OCI-LY7 (cell line): Measurements from ENCODE around the gene FEV. TPM values are rescaled to one million over a fixed set of nuclear protein-coding genes. Genes with fewer than 3 reads are reported as not detected.

ENCODE experiments used
- BruUV-seq: library from RNA; stranded (reverse); fragments of 400-500 nt; replicated peaks from 2 replicates; lab custom pipeline; 2021; lab: Mats Ljungman, UMichigan
- CTCF ChIA-PET: fragments of 300-600 bp; sonication (Branson Sonifier 250); formaldehyde crosslinking; loops from one replicate; lab custom pipeline; 2022; ENCODE audit warnings: antibody characterized with exemption; ENCODE audit not compliant: unreplicated experiment; lab: Charles Lee
- POLR2A ChIA-PET: fragments of 300-600 bp; sonication (Branson Sonifier 250); formaldehyde crosslinking; loops from one replicate; lab custom pipeline; 2022; ENCODE audit warnings: antibody characterized with exemption; lab: Charles Lee
- DNase-seq: peaks from one replicate; pipeline ENCODE4 v3.0.0-alpha.2; 2015; ENCODE audit warnings: low spot score
- H2AFZ ChIP-seq: fragments of 200-600 bp; sonication (generic), shearing (Covaris generic); 2 replicates; pipeline ENCODE4 v1.6.1; 2014; ENCODE audit warnings: mild to moderate bottlenecking, antibody characterized with exemption, low read length, moderate library complexity
- H3K27ac ChIP-seq: fragments of 200-600 bp; sonication (generic); 2 replicates; pipeline ENCODE4 v1.5.1; 2014; ENCODE audit warnings: mixed run types, low read depth, mild to moderate bottlenecking, moderate library complexity, low read length, inconsistent platforms; ENCODE audit not compliant: poor library complexity, severe bottlenecking
- H3K36me3 ChIP-seq: fragments of 200-600 bp; sonication (generic); 2 replicates; pipeline ENCODE4 v1.6.1; 2014; ENCODE audit warnings: mild to moderate bottlenecking, antibody characterized with exemption, low read length, moderate library complexity, mixed read lengths; ENCODE audit not compliant: insufficient read depth
- H3K4me1 ChIP-seq: fragments of 200-600 bp; sonication (generic); 2 replicates; pipeline ENCODE4 v1.5.1; 2014; ENCODE audit warnings: mild to moderate bottlenecking, low read length; ENCODE audit not compliant: insufficient read depth, poor library complexity, severe bottlenecking
- H3K4me2 ChIP-seq: fragments of 200-600 bp; sonication (generic); 2 replicates; pipeline ENCODE4 v1.6.1; 2014; ENCODE audit warnings: mild to moderate bottlenecking, low read length
- H3K4me3 ChIP-seq: fragments of 200-600 bp; sonication (generic); 2 replicates; pipeline ENCODE4 v1.5.1; 2014; ENCODE audit warnings: mild to moderate bottlenecking, low read depth, low read length; ENCODE audit not compliant: poor library complexity, severe bottlenecking
- H3K79me2 ChIP-seq: fragments of 200-600 bp; sonication (generic); 2 replicates; pipeline ENCODE4 v1.6.1; 2016; ENCODE audit warnings: low read depth, mild to moderate bottlenecking, low read length, moderate library complexity, mixed read lengths; ENCODE audit not compliant: insufficient read depth
- H3K9me2 ChIP-seq: fragments of 200-600 bp; sonication (generic); 2 replicates; pipeline ENCODE4 v1.6.1; 2016; ENCODE audit warnings: mild to moderate bottlenecking, low read length, mixed read lengths; ENCODE audit not compliant: insufficient read depth
- H3K9me3 ChIP-seq: fragments of 200-600 bp; sonication (generic); 2 replicates; pipeline ENCODE4 v1.6.1; 2014; ENCODE audit warnings: mild to moderate bottlenecking, mixed run types, low read length, mixed read lengths
- H4K20me1 ChIP-seq: fragments of 200-600 bp; sonication (generic); 2 replicates; pipeline ENCODE4 v1.6.1; 2014; ENCODE audit warnings: mild to moderate bottlenecking, antibody characterized with exemption, low read length, moderate library complexity, mixed read lengths; ENCODE audit not compliant: insufficient read depth
- CTCF ChIP-seq: fragments of 200-600 bp; sonication (generic); conservative IDR thresholded peaks from 2 replicates; pipeline ENCODE4 v1.5.1; 2014; ENCODE audit warnings: mild to moderate bottlenecking, antibody characterized with exemption, low read length, moderate library complexity, mixed read lengths
- EZH2phosphoT487 ChIP-seq: fragments of 200-600 bp; sonication (generic); IDR thresholded peaks from 2 replicates; pipeline ENCODE4 v1.6.1; 2018; ENCODE audit warnings: low read depth, borderline replicate concordance, mild to moderate bottlenecking, mixed run types, antibody characterized with exemption, low read length, moderate library complexity, mixed read lengths
- intact Hi-C: fragments of 100-400 bp; cut with micrococcal nuclease; formaldehyde crosslinking; loops from one replicate; pipeline ENCODE4 v1.10.0; 2022; ENCODE audit not compliant: unreplicated experiment
- total RNA-seq, 2 experiments: library from RNA; depleted of rRNA in 1 of 2; stranded (reverse); fragments of >200 nt in 1 of 2; shearing (Covaris generic) in 1 of 2; gene quantifications; 2 replicates each; pipeline ENCODE4 v1.2.3, GENCODE V29; 2014 to 2022

Gene FEV
- total RNA-seq, 2 experiments from 2014 or later = not detected

GRCh38 chr2:218964041-218964771 lies 20.8 kb downstream of the FEV start:
- no TSS peak for BruUV-seq
- Histone ChIP-seq H3K36me3 (no peaks in the 10 kb centered on the region), H3K9me3 (no peaks in the 10 kb centered on the region), H3K4me2 (no peak overlapping the region), H3K79me2 (no peaks in the 10 kb centered on the region), H4K20me1 (no peaks in the 10 kb centered on the region), H3K4me3 (no peak overlapping the region), H2AFZ (no peak overlapping the region), H3K9me2 (no peaks in the 10 kb centered on the region), H3K4me1 (no peaks in the 10 kb centered on the region), H3K27ac (no peak overlapping the region)
- intact Hi-C loops = no loop called here
- TF ChIP-seq CTCF (no peak), EZH2phosphoT487 (no peak)
- no peak for DNase-seq
- CTCF ChIA-PET = interaction anchor here (0.6 kb wide), 1 partner anchor 30 kb away, joined by 3 read pairs; no protein-coding TSS in a partner anchor
- POLR2A ChIA-PET = interaction anchor here (0.7 kb wide), 1 partner anchor 141 kb away, joined by 4 read pairs; no protein-coding TSS in a partner anchor

GRCh38 chr2:218963601-218964000 lies 21.4 kb downstream of the FEV start:
- POLR2A ChIA-PET = no interaction called here

More at GRCh38 chr2:218963601-218964000, 21.4 kb downstream of the FEV start:
- no peak overlapping the region for H3K27ac ChIP-seq
- no TSS peak for BruUV-seq
- CTCF ChIA-PET = no interaction called here
- no peak for DNase-seq
- no peaks in the 10 kb centered on the region for H3K79me2 ChIP-seq
- H3K4me1 ChIP-seq = peaks cover 5% of the 10 kb centered on the region
- no peaks in the 10 kb centered on the region for H3K9me2 ChIP-seq
- H2AFZ ChIP-seq = no peak overlapping the region
- no peak overlapping the region for H3K4me2 ChIP-seq
- TF ChIP-seq CTCF (no peak), EZH2phosphoT487 (no peak)
- no peaks in the 10 kb centered on the region for H3K9me3 ChIP-seq
- H3K36me3 ChIP-seq = no peaks in the 10 kb centered on the region
- H3K4me3 ChIP-seq = no peak overlapping the region
- H4K20me1 ChIP-seq = no peaks in the 10 kb centered on the region
- intact Hi-C loops = no loop called here
